Activated CD4-positive, alpha-beta T cell treated with anti-CD3 and anti-CD28 coated beads for 48 hours (primary cell): ENCODE data around the gene CACNA1B.

Experiments
- DNase-seq: peaks from one replicate; pipeline ENCODE4 v3.0.0-alpha.2; 2020

The CACNA1B gene

DNA sequence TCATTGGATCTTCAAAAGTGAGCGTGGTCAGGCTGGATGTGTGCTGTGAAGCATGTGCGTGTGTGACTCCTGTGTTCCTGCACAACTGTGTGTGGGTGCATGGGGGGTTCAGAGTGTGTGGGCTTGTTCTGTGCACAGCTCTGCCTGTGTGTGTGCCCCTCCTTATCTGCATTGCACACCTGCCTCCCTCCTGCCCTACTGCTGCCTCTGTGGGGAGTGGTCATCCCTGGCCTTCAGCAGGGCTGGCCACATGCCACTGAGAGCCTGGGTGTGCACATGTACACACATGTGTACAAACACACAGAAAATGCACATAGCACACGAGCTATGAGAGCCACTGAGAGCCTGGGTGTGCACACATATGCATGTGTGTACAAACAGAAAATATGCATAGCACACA is 92.1 kb downstream of the CACNA1B start:
- DNase-seq, result no peak

GRCh38 chr9:137970098-137970497 is 92.5 kb downstream of the CACNA1B start:
- no peak for DNase-seq

DNA sequence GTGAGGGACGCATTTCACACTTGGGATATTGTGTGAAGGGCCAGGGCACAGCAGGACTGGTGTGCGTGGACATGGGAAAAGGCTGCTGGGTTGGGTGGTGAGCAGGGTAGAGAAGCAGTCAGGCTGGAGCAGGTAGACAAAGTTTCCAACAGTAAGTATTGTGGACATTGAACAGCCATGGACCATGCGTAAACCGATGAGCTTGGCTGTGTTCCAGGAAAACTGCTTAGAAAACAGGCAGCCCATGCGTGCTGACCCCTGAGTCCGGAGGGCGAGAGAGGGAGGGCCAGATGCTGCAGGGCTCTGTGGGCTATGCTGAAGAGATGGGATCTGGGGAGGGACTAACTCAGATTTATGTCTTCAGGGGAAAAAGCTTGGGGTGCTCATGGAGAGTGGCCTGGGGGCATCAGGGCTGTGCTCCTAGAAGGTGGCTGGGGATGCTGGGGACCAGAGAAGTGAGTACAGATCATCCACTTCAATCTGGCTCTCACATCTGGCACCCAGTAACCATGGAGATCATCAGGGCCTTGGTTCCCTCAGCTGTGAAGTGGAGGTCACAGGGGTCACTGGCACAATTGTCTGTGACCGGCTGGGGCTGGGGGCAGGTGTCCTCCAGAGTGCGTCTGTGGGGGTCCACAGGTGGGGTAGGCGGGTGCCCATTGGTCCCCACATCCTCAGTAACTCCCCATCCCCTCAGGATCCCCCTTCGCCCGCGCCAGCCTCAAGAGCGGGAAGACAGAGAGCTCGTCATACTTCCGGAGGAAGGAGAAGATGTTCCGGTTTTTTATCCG is 93.3 kb downstream of the CACNA1B start:
- DNase-seq, result no peak

- DNase-seq, result no peak
Observed at GRCh38 chr9:137971477-137972138, 94.0 kb downstream of the CACNA1B start.

- no peak for DNase-seq
Observed at GRCh38 chr9:137972355-137972987, 94.9 kb downstream of the CACNA1B start.

GRCh38 chr9:137972988-137973470 is 95.4 kb downstream of the CACNA1B start:
- no peak for DNase-seq

- no peak for DNase-seq
Observed at GRCh38 chr9:137973829-137974416, 96.3 kb downstream of the CACNA1B start.

- DNase-seq, result no peak
Observed at GRCh38 chr9:137974746-137975526, 97.4 kb downstream of the CACNA1B start.

DNA sequence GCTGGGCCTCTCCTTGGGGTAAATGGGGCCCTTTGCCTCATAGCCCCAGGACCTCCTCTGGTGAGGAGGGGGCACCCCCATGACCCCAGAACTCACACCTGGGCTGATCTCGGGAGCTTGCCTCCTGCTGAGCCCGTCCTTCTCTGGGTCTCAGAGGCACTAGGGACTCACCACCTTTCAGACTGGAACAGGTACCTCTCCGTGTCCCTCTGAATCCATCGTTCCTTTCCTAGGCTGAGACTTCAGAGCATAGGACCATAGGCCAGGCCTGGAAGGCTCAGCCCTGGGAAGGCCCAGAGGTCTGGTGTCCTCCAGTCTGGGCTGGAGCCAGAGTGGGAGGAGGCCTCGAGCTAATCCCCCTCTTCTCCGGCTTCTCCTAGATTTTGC is 97.9 kb downstream of the CACNA1B start:
- DNase-seq, result no peak

DNA sequence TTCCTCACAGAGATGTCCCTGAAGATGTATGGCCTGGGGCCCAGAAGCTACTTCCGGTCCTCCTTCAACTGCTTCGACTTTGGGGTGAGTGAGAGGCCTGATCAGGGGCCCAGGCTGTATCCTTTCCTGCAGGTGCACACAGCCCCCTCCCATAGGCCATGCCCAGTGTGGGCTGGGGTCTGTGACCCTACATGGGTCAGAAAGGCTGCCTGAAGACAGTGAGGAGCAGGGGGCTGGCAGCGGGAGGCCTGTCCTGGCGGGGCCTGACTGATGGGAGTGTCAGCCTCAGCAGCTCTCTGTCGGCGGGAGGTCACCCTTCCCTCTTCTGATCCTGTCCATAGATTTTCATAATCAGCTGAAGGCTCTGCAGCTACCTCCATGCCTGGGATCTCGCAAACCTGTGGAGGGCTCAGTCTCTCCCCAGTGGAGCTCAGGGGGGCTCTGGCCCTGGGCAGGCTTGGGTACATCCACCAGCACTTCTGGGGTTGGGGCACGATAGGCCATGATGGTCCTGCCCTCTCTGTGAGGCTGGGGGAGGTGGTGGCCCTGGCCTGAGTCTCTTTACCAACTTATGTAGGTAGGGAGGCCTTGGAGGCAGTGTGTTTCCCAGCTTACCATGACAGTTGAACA is 98.5 kb downstream of the CACNA1B start:
- no peak for DNase-seq

- no peak for DNase-seq
Observed at GRCh38 chr9:137977571-137978261, 100.1 kb downstream of the CACNA1B start.

DNA sequence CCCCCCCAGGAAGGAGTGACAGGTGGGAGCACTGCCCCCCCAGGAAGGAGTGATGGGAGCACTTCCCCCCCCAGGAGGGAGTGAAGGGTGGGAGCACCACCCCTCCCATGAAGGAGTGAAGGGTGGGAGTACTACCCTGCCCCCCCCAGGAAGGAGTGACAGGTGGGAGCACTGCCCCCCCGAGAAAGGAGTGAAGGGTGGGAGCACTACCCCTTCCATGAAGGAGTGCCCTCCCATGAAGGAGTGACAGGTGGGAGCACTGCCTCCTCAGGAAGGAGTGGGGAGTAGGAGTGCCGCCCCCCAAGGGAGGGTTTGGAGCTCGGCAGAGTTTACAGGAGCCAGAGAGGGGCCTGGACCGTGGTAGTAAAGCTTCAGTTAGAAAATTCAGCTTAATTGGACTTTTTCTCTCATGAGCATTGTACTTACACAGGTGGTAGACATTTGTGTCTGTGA is 100.7 kb downstream of the CACNA1B start:
- no peak for DNase-seq

DNA sequence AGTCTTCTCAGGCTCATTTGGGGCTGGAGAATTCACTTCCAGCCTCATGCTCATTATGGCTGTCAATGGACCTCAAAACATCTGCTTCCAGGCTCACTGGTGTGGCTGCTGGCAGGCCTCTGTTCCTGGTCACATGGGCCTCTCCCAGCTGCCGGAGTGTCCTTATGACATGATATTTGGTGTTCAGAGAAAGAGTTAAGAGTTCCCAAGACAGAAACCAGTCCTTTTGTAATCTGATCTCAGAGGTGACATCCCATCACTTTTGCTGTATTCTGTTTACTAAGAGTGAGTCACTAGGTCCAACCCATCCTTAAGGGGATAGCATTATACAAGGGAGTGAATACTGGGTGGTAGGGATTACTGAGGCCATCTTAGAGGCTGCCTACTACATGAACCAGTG is 104.6 kb downstream of the CACNA1B start:
- DNase-seq, result no peak

DNA sequence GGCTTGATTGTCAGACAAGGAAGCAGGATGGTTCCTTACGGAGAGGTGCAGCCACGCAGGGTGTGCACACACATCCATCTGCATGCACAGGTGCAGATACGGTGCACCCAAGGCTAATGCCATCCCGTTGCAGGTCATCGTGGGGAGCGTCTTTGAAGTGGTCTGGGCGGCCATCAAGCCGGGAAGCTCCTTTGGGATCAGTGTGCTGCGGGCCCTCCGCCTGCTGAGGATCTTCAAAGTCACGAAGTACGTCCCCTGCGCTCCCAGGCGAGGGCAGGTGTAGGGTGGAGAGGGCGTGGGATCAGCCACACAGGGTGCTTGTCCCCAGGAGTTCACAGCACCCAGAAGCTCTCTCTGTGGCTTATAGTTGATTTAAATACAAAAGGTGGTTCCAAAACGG is 106.4 kb downstream of the CACNA1B start:
- no peak for DNase-seq

GRCh38 chr9:137984520-137985257 is 107.1 kb downstream of the CACNA1B start:
- DNase-seq, result no peak

GRCh38 chr9:137985637-137986071 is 108.1 kb downstream of the CACNA1B start:
- no peak for DNase-seq

GRCh38 chr9:137986268-137987099 is 108.9 kb downstream of the CACNA1B start:
- DNase-seq, result no peak

DNA sequence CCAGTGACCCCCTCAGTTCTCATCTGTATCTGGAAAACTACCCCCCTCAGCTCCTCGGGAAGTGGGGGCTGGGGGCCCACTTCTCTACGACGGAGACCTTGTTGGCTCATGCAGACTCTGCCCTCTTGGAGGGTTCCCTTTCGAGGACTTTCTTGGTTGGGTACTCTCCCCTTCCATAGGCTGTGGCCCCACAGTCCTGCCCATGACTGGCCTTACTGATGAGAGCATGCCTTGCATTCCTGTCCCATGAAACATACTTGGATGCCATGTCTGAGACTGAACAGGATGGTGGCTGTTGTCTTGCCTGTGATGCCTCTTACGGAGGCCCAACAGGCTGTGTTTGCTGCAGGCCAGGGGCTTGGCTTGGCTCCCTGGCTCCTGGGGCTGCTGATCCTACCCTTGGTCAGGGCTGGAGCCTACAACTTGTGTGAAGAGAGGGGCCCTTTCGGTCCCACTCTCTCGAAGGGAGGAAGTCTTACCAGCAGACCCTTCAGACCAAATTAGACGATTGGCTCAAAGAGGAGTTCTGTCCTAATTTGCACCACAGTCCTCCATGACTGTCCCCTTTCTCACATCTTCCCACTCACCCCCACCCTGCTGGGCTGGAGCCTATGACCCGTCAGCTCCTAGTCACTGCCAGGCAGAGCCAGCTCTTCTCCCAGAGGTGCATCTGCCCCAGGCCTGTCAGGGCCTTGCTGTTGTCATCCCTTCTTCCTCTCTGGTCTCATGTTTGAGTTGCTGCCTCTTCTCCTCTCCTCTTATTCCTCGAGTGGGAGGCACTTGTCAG is 109.9 kb downstream of the CACNA1B start:
- DNase-seq, result no peak

- DNase-seq, result no peak
Observed at GRCh38 chr9:137988051-137988450, 110.5 kb downstream of the CACNA1B start.
